Parathyroid adenoma (tissue), 2 donors: ENCODE measurements around the gene DNMBP.

Experiments used
- H2AFZ ChIP-seq: fragments of 300-600 bp; sonication (generic); one replicate; pipeline ENCODE4 v1.7.0; 2017; ENCODE audit warnings: antibody characterized with exemption, mild to moderate bottlenecking
- H3K27ac ChIP-seq: fragments of 300-600 bp; sonication (generic); one replicate; pipeline ENCODE4 v1.7.0; 2017
- H3K27me3 ChIP-seq: fragments of 300-600 bp; sonication (generic); one replicate; pipeline ENCODE4 v1.7.0; 2017; ENCODE audit warnings: low read length; ENCODE audit not compliant: control insufficient read depth, insufficient read depth
- H3K36me3 ChIP-seq: fragments of 300-600 bp; sonication (generic); one replicate; pipeline ENCODE4 v1.7.0; 2017; ENCODE audit warnings: low read length; ENCODE audit not compliant: control insufficient read depth, insufficient read depth
- H3K4me1 ChIP-seq: fragments of 300-600 bp; sonication (generic); one replicate; pipeline ENCODE4 v1.7.0; 2017; ENCODE audit warnings: control low read depth
- H3K4me2 ChIP-seq: fragments of 300-600 bp; sonication (generic); one replicate; pipeline ENCODE4 v1.7.0; 2017; ENCODE audit warnings: low read length
- H3K4me3 ChIP-seq: fragments of 300-600 bp; sonication (generic); one replicate; pipeline ENCODE4 v1.7.0; 2017; ENCODE audit warnings: low read depth, low read length
- H3K79me2 ChIP-seq: fragments of 300-600 bp; sonication (generic); one replicate; pipeline ENCODE4 v1.7.0; 2017; ENCODE audit warnings: control low read depth
- H3K9ac ChIP-seq: fragments of 300-600 bp; sonication (generic); one replicate; pipeline ENCODE4 v1.7.0; 2017; ENCODE audit warnings: mild to moderate bottlenecking
- H3K9me3 ChIP-seq: fragments of 300-600 bp; sonication (generic); one replicate; pipeline ENCODE4 v1.7.0; 2017; ENCODE audit warnings: low read length; ENCODE audit not compliant: control insufficient read depth
- TF ChIP-seq, protein P1 (sequence below): fragments of 300-600 bp; sonication (generic); IDR thresholded peaks from one replicate; pipeline ENCODE4 v1.7.0; 2017; ENCODE audit warnings: antibody characterized with exemption, mild to moderate bottlenecking
- donor health status: primary hyperparathyroidism.

The DNMBP gene

DNA sequence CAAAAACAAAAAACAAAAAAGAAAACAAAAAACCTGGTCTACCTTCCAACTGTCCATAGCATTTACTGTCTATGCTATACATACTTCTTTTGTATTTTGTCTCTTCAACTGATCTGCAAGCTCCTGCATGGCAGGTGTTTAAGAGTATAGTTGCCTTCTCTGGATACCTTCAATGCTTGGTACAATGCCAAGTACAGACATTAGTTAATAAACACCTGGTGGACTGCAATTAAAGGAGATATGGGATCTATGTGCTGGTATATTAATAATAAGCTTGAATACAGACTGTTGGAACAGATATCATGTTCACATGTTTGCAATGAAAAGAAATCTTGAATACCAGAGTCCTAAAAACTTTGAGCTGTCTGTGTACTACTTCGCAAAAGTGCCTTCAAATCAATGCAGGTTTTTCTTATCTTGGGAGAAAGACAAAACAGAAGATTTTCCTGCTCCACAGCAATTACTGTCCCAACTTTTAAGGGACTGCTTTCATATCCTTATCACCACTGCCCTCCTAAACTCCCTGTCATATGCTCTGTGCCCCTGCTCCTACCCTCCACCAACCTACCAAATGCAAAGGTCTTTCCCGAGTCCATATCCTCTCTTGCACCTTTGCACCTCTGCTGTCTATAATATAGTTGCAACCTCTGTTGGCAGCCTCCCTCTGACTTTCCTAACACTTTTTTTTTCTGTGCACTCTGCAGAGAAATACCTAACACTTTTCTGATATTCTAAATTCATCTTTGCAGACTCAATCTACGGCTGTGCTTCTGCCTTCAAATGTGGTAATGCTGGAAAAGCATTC is 85.1 kb downstream of the DNMBP start:
- peak overlapping the region; percentile 19 for H3K4me2 ChIP-seq
- TF ChIP-seq, protein P1, sequence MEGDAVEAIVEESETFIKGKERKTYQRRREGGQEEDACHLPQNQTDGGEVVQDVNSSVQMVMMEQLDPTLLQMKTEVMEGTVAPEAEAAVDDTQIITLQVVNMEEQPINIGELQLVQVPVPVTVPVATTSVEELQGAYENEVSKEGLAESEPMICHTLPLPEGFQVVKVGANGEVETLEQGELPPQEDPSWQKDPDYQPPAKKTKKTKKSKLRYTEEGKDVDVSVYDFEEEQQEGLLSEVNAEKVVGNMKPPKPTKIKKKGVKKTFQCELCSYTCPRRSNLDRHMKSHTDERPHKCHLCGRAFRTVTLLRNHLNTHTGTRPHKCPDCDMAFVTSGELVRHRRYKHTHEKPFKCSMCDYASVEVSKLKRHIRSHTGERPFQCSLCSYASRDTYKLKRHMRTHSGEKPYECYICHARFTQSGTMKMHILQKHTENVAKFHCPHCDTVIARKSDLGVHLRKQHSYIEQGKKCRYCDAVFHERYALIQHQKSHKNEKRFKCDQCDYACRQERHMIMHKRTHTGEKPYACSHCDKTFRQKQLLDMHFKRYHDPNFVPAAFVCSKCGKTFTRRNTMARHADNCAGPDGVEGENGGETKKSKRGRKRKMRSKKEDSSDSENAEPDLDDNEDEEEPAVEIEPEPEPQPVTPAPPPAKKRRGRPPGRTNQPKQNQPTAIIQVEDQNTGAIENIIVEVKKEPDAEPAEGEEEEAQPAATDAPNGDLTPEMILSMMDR: no peak
- no peaks in the 10 kb centered on the region for H3K36me3 ChIP-seq
- H3K9me3 ChIP-seq: no peaks in the 10 kb centered on the region
- peaks cover 66% of the 10 kb centered on the region for H3K79me2 ChIP-seq
- no peaks in the 10 kb centered on the region for H3K27me3 ChIP-seq
- H3K4me1 ChIP-seq: peaks cover 22% of the 10 kb centered on the region
- no peak overlapping the region for H3K4me3 ChIP-seq
- H3K9ac ChIP-seq: no peak overlapping the region
- H3K27ac ChIP-seq: peak overlapping the region; percentile 96
- no peak overlapping the region for H2AFZ ChIP-seq

DNA sequence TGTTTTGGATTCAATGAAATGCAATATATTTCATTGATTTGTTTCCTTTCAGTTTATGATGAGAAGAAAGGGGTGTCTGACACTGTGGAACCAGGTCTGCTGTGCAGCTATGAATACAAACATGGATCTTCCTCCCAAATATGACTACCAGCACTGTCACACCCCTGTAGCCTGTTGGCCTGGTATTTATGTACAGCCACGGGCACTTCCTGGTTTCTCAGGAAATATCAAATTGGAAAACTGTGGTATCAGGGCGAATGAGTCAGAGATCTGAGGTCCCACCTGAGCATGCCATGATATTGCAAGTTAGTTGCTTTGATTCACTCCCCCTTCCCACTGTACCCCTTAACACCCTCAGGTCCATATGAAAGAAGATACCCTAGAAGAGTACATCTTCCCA is 87.8 kb downstream of the DNMBP start:
- no peak overlapping the region for H3K4me3 ChIP-seq
- H3K4me2 ChIP-seq: no peak overlapping the region
- no peak overlapping the region for H3K27ac ChIP-seq
- no peaks in the 10 kb centered on the region for H3K9me3 ChIP-seq
- TF ChIP-seq, protein P1: no peak
- H3K36me3 ChIP-seq: no peaks in the 10 kb centered on the region
- H3K4me1 ChIP-seq: peaks cover 26% of the 10 kb centered on the region
- no peak overlapping the region for H3K9ac ChIP-seq
- no peaks in the 10 kb centered on the region for H3K27me3 ChIP-seq
- no peak overlapping the region for H2AFZ ChIP-seq
- peaks cover 69% of the 10 kb centered on the region for H3K79me2 ChIP-seq

- Histone ChIP-seq H3K4me2 (no peak overlapping the region), H2AFZ (no peak overlapping the region), H3K36me3 (no peaks in the 10 kb centered on the region), H3K9ac (no peak overlapping the region), H3K27me3 (no peaks in the 10 kb centered on the region), H3K9me3 (no peaks in the 10 kb centered on the region), H3K4me1 (peaks cover 23% of the 10 kb centered on the region), H3K79me2 (peaks cover 74% of the 10 kb centered on the region), H3K27ac (no peak overlapping the region), H3K4me3 (no peak overlapping the region)
- TF ChIP-seq, protein P1: no peak
These were observed 88.8 kb downstream of the DNMBP start for GRCh38 chr10:99920901-99921300.

GRCh38 chr10:99920486-99920885 is 89.3 kb downstream of the DNMBP start:
- no peak overlapping the region for H3K4me2 ChIP-seq
- H3K36me3 ChIP-seq: no peaks in the 10 kb centered on the region
- H3K79me2 ChIP-seq: peaks cover 74% of the 10 kb centered on the region
- H3K27ac ChIP-seq: no peak overlapping the region
- H3K4me1 ChIP-seq: peaks cover 20% of the 10 kb centered on the region
- TF ChIP-seq, protein P1: no peak
- no peaks in the 10 kb centered on the region for H3K9me3 ChIP-seq
- H3K4me3 ChIP-seq: no peak overlapping the region
- no peak overlapping the region for H2AFZ ChIP-seq
- no peaks in the 10 kb centered on the region for H3K27me3 ChIP-seq
- H3K9ac ChIP-seq: no peak overlapping the region
